Liver (tissue), 3 donors: ENCODE results near the gene CFAP53.

ENCODE experiments used
- RAD21 ChIP-seq, 2 donors: IDR thresholded peaks; 2 replicates each; pipeline ENCODE4 v1.6.1; 2016; ENCODE audit warnings: antibody characterized with exemption in 2 of 2, mild to moderate bottlenecking in 2 of 2
- REST ChIP-seq: IDR thresholded peaks from 2 replicates; pipeline ENCODE4 v1.6.1; 2016; ENCODE audit warnings: antibody characterized with exemption, mild to moderate bottlenecking
- TAF1 ChIP-seq: conservative IDR thresholded peaks from 2 replicates; pipeline ENCODE4 v1.6.1; 2016; ENCODE audit warnings: antibody characterized with exemption, mild to moderate bottlenecking
- TF ChIP-seq, protein P1 (sequence below): fragments of 150-350 bp; IDR thresholded peaks from 2 replicates; pipeline ENCODE4 v1.5.1; 2017; ENCODE audit warnings: improper control_type of control experiment, low read depth, low read length; ENCODE audit not compliant: missing input control
- TF ChIP-seq, protein P2 (sequence below): IDR thresholded peaks from 2 replicates; pipeline ENCODE4 v1.6.1; 2016; ENCODE audit warnings: antibody characterized with exemption
- donor health status: healthy.
- donor health status: healthy.

- TF ChIP-seq TAF1 (no peak), REST (no peak), RAD21 (IDR thresholded peaks at IDR 0.05) (no peak)
- TF ChIP-seq, protein P1, sequence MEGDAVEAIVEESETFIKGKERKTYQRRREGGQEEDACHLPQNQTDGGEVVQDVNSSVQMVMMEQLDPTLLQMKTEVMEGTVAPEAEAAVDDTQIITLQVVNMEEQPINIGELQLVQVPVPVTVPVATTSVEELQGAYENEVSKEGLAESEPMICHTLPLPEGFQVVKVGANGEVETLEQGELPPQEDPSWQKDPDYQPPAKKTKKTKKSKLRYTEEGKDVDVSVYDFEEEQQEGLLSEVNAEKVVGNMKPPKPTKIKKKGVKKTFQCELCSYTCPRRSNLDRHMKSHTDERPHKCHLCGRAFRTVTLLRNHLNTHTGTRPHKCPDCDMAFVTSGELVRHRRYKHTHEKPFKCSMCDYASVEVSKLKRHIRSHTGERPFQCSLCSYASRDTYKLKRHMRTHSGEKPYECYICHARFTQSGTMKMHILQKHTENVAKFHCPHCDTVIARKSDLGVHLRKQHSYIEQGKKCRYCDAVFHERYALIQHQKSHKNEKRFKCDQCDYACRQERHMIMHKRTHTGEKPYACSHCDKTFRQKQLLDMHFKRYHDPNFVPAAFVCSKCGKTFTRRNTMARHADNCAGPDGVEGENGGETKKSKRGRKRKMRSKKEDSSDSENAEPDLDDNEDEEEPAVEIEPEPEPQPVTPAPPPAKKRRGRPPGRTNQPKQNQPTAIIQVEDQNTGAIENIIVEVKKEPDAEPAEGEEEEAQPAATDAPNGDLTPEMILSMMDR, result no peak
- TF ChIP-seq, protein P2, sequence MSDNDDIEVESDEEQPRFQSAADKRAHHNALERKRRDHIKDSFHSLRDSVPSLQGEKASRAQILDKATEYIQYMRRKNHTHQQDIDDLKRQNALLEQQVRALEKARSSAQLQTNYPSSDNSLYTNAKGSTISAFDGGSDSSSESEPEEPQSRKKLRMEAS, result no peak
These were observed 26.2 kb downstream of the CFAP53 start for GRCh38 chr18:50240080-50240563.
